ENCODE data around the gene TPPP3.

DNA sequence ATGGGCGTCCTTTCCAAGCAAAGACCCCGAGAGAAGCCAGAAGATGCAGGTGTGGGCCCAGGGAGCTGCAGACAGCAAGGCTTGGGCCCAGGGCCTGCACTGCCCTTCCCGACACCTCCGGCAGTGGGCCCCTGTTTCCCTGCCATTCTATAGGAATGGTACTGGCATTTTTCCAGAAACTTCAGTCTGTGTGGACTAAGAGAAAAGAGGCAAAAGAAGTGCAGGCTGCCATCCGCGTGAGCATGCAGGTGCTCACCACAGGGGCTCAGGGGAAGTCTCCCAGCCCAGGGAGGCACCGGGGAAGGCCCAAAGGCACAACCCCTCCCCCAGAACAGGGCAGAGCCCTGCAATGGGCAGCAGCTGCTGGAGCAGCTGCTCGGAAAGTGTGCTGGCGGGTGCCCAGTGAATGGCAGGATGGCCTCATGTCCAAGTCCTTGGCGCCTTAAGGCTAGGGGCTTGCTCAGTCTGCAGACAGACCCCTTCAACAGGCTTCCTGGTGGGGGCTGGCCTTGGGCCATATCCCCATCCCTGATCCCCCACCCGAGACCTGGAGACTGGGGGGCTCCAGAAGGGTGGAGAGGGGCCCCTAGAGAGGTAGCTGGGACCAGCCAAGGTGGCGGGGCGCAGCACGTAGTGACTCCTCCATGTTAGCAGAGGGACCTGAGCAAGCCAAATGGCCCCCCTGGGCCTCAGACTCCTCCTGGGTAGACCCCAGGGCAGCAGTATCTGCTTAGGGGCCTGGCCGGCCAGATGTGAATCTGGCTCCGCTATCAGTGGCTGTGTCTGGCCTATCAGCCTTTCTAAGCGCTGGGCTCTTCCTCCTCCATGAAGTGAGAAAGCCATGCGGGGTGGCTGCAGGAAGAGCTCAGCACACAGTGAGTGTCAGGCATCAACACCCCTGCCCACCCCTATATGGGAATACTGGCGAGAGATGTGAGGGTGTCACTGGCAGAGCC, 6.7 kb upstream of the TPPP3 start:
- TF ChIP-seq POLR2A (IDR thresholded peaks at IDR 0.05; ENCODE audit: low read length): no peak
- no peak for TF ChIP-seq GATA1 (IDR thresholded peaks at IDR 0.05; ENCODE audit: low read depth, low read length)
